HG02943 (cell line): ENCODE measurements around the gene ZBTB26.
"Not testable (repeated sequence)": the region's sequence is repeated elsewhere in the genome, so short reads cannot be mapped to it uniquely, and the experiment has no call there.

Experiments used
- ATAC-seq: cut with Tn5 transposase; IDR thresholded peaks from one replicate; pipeline ENCODE4 v1.9.1; 2021; ENCODE audit warnings: mild to moderate bottlenecking, low read depth, moderate library complexity; ENCODE audit not compliant: unreplicated experiment

ZBTB26 gene

GRCh38 chr9:122929796-122930354 is 1.4 kb downstream of the ZBTB26 start:
- ATAC-seq = no peak

GRCh38 chr9:122923947-122924346 is 7.4 kb downstream of the ZBTB26 start:
- no peak for ATAC-seq

- no peak for ATAC-seq
These were observed 8.6 kb downstream of the ZBTB26 start for GRCh38 chr9:122922713-122923112.

GRCh38 chr9:122918310-122918709 is 13.0 kb downstream of the ZBTB26 start:
- no peak for ATAC-seq

GRCh38 chr9:122912964-122913673 is 18.2 kb downstream of the ZBTB26 start, which contains the start of gene ZBTB6:
TSS of gene ZBTB6 (minus strand) at chr9:122913323. CDS start at chr9:122912072, 1,251 bp downstream.
- peak; percentile 93 for ATAC-seq

GRCh38 chr9:122912671-122912963 is 18.7 kb downstream of the ZBTB26 start:
- no peak for ATAC-seq

- ATAC-seq = not testable (repeated sequence)
These were observed 25.2 kb downstream of the ZBTB26 start for GRCh38 chr9:122906122-122906521.

GRCh38 chr9:122904823-122905710 is 26.2 kb downstream of the ZBTB26 start, which contains the start of gene RC3H2:
TSS of gene RC3H2 (minus strand) at chr9:122905359. CDS start at chr9:122897509, 7,850 bp downstream.
- peak; percentile 81 for ATAC-seq

- ATAC-seq = peak; percentile 21
These were observed 26.9 kb downstream of the ZBTB26 start for GRCh38 chr9:122904466-122904822.

- ATAC-seq = no peak
These were observed 30.5 kb downstream of the ZBTB26 start for GRCh38 chr9:122900791-122901190.

- ATAC-seq = no peak
These were observed 33.3 kb downstream of the ZBTB26 start for GRCh38 chr9:122897969-122898368.

GRCh38 chr9:122888480-122888879 is 42.8 kb downstream of the ZBTB26 start:
- no peak for ATAC-seq

GRCh38 chr9:122883125-122883524 is 48.2 kb downstream of the ZBTB26 start:
- no peak for ATAC-seq

- ATAC-seq = no peak
These were observed 51.9 kb downstream of the ZBTB26 start for GRCh38 chr9:122879443-122879842.

- ATAC-seq = no peak
These were observed 55.8 kb downstream of the ZBTB26 start for GRCh38 chr9:122875523-122875922.

GRCh38 chr9:122867276-122867675 is 64.0 kb downstream of the ZBTB26 start:
- not testable (repeated sequence) for ATAC-seq

GRCh38 chr9:122866079-122866478 is 65.2 kb downstream of the ZBTB26 start:
- ATAC-seq = no peak
